GM04504 (cell line): ENCODE data around the gene ENPP7.

ENCODE experiments used
- DNase-seq: peaks from one replicate; pipeline ENCODE4 v3.0.0-alpha.2; 2012; ENCODE audit warnings: low read depth

The ENPP7 gene, protein sequence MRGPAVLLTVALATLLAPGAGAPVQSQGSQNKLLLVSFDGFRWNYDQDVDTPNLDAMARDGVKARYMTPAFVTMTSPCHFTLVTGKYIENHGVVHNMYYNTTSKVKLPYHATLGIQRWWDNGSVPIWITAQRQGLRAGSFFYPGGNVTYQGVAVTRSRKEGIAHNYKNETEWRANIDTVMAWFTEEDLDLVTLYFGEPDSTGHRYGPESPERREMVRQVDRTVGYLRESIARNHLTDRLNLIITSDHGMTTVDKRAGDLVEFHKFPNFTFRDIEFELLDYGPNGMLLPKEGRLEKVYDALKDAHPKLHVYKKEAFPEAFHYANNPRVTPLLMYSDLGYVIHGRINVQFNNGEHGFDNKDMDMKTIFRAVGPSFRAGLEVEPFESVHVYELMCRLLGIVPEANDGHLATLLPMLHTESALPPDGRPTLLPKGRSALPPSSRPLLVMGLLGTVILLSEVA

DNA sequence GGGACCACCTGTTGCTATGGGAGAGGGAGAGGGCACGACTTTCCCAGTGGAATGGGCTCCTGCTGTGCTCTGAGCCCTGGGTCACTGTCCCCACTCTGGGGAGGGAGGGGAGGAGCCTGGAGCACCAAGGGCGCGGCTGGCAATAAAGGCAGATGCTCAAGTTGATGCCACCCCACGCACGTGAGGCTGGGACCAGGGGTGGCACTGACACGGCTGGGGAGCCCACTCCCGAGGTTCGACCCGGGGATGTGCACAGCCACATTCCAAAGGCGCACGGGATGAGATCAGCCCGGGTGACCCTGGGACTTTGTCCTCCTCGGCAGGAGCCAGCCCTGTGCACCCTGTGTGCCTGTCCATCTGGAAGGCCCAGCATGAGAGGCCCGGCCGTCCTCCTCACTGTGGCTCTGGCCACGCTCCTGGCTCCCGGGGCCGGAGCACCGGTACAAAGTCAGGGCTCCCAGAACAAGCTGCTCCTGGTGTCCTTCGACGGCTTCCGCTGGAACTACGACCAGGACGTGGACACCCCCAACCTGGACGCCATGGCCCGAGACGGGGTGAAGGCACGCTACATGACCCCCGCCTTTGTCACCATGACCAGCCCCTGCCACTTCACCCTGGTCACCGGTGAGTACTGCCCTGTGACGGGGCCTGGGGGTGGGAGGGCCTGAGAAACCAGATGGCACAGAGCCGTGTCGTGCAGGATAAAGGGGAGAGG, at the start of gene ENPP7:
TSS of gene ENPP7 (plus strand) at position 175 of the 715 bp plus-strand sequence. CDS start at position 372, 197 bp downstream.
- no peak for DNase-seq

DNA sequence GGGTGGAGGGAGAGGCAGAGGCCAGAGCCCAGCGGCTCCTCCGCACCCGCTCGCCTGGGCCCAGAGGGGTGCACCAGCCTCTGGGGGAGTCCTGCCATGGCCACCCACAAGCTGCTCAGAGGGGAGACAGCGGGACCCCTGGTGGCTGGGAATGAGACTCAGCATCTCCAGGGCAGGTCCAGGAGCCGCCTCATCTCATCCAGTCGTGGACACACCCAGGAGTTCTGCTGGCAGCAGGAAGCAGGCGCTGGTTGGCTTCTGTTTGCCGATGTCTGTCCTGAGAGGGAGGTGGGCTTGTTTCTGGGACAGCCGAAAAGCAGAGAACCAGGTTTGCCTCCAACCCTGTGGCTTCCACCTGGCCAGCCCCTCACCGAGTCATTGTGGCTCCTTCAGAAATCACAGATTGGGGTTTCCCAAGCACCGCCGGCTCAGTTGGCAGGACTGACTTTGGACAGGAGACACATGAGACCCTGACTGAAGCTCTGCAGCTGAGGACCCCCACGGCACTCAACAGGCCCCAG, 49.6 kb upstream of the ENPP7 start:
- DNase-seq, result no peak

DNA sequence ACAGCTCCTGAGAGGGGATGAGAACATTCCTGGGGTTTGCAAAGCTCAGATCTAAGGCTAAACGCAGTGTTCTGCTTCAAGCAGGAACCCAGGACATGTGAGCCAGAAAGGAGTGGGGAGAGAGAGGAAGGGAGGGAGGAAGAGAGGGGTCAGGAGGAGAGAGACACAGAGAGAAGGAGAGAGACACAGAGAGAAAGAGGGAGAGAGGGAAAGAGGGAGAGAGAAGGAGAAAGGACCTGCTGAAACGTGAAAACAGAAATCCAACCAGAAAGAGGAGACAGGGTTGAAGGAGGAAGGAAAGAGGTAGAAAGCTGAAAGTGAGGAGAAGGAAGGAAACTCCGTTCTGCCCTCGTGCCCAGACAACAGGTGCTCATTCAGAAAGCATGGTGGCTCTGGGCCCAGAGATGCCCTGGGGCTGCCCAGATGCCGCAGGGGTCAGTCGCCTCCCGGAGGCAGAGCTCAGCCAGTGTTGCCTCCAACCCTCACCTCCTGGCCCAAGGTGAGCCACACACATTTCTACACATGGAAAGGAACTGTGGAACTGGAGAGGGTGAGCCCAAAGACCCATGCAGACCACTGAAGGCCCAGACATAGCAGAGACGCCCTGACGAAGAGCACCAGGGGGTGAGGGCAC, 49.0 kb upstream of the ENPP7 start:
- no peak for DNase-seq

DNA sequence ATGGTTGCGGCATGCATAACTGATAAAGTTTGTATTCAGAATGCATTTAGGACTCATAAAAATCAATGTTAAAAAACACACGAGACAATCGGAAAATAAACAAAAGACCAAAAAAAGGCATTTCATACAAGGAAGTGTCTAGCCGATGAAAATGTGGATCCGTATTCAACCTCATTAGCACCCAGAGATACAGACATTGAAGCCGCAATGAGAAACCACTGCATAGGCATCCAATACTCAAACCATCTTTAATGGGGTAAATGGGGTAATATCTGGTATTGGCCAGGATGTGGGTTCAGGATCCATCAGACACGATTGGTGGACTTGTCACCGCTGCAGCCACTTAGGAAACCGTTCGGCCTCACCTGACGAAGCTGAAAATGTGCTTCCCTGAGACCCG, 47.4 kb upstream of the ENPP7 start:
- no peak for DNase-seq

DNA sequence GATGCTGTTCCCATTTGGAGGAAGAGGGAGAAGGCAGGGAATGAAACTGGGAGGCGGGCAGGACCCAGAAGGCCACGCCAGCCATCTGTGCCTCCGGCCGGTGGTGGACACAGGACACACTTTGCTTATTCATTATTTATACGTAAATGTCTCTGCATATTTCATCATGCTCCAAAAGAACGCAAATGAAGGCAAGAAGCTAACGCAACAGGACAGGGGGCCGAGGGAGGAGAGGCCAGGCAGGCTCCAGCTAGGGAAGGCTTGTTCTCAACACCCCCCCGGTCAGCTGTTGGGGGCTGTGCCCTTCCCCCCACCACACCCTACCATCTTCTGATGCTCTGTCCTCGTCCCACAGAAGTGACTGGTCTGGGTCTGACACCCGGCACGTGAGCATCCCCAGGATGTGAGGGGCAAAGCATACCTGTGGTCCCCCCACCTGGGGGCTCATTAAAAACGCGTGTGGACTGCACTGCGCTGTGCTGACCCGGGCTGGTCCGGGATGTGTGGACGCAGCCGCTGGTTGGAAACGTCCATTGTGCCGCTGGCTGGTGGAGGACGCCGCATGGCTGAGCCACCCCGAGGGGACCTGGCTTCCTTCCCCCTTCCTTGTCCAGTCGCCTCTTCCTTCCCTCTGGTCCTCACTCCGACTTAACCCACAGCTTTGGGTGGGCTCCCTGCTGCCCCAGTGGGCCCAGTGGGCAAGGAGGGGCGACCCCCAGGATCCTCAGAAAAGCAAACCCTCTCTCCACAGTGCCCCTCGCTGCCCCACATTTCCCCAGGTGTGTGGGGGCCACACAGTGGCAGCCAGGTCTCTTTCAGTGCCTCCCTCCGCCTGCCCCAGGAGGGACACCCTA, 46.4 kb upstream of the ENPP7 start:
- no peak for DNase-seq

DNA sequence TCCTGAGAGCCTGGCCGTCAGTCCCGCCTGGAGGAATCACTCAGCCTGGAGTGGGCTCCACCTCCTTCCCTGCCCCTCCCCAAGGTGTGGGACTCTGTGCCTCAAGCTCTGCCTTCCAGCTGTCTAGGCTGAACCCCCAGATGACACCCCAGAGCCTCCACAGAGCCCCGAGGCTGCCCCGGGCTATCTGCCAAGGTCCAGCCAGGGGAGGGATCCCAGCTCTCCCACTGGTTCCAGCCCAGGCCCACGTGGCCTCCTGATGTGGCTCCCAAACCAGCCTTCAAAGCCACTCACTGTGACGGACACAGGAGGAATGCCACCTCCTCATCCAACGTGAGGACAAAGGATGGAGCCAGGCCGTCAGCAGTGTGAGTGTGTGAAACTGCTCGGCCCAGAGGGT, 45.6 kb upstream of the ENPP7 start:
- no peak for DNase-seq

DNA sequence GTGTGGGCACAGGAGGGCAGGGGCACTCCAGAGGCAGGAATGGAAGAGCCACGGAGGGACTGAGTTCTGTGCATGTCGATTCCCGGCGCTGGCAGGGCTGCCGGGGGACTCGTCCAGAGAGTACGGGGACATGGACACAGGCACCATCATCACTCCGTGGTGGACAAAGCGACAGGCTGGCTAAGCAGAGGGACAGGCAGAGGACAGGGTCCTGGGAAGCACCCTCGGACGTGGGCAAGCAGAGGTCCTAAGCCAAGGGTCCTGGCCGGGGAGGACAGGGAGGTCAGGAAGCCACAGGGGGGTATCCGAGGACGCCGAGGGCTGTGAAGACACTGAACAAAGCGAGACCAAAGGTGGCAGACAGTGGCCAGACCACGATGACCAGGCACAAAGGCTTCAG, 44.3 kb upstream of the ENPP7 start:
- no peak for DNase-seq

DNA sequence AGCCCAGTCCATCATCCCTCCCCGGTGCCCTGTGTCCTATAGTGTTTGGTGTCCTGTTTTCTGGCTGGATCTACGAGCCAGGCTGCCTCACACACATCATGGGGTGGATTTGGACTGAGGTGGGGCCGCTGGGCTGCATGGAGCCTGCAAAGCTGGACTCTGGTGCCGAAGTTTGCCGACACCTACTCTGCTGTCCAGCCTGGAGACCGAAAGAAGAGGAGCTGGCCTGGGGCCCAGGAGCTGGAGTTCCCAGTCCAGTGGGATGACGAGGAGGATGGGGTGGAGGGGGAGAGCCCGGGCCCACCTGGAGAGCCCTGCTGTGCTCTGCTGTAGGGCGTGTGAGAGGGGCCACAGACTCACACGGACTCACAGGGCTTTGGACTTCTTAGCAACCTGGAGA, 40.3 kb upstream of the ENPP7 start:
- no peak for DNase-seq

DNA sequence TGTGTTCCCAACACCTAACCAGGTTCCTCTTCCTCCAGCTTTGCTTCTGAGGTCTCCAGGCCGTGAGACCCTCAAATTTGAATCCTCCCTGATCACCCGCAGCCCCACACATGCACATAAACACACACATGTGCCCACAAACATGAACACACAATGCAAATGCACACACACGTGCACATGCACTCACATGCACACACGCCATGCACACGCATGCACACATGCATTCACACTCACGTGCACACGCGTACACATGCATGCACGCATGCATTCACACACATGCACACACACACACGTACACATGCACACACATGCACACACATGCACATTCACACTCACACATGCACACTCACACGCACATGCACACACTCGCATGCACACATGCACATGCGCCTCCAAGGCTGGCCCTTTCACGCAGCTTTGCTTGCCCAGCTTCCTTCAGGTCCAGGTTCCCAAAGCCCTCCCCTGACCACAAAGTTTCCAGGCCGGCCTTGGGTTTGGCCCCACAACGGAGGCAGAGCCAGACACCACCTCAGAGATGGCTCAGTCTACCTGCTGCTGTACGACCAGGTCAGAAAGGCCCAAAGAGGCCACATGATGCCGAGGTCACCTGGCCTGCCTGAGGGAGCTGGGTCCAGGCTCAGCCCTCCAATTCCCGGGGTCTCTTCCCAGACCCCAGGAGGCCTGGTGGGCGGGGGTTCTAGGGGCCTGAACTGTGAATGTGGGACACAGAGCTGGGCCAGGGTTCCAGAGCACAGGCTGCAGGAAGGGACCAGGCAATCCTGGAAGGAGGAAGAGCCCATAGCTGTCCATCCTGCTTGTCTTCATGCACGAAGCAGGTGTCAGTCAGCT, 39.5 kb upstream of the ENPP7 start:
- no peak for DNase-seq

DNA sequence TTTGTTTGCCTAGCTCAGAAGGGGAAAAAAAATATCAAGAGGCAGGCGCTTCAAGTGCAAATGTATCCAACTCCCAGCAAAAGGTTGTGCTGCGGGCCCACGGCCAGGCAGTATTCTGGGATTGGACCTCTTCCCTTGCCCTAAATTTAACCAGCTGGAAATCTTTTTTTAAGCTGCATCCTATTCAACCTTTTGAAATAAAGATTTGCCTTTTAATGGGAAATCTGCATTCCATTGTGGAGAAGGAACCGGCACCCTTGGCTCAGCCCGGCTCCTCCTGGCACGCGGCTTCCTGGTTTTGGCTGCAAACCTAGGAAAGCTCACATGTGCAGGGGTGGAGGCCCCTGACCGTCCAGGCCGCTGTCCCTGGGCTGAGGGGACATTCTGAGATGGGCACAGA, 38.8 kb upstream of the ENPP7 start:
- no peak for DNase-seq

DNA sequence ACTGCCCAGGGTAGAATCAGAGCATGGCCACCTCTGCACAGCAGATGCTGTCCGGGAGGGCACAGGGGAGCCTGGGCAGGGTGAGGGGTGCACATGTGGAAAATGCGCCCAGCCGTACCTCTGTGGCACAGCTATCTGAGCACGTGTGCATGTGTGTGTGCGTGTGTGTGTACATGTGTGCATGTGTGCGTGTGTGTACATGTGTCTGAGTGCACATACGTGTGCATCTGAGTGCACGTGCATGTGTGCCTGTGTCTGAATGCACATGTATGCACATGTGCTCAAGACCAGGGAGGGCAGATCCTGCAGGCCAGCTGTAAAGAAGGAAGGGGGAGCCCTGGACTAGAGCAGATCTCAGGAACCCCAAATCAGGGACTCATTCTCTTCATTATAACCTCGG, 37.3 kb upstream of the ENPP7 start:
- no peak for DNase-seq

DNA sequence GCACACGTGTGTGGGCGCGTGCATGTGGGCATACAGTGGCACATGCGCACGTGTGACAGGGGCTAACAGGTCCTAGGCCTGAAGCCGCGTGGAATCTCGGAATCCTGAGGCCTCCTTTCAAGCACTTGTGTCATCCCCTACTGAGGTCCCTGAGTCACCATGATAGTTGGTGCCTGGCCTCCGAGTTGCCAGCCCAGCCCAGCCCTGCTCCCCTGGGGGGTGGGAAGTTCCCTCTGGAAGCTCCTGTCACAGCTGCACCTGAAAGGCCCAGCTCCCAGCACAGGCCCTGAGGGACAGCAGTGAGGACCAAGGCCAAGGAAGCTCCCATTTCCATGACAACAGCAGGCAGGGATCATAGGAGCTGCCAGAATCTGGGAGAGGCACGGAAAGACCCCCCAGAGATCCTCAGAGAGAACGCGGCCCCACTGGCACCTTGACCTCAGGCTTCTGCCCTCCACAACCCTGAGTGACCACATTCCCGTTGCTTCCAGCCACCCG, 35.4 kb upstream of the ENPP7 start:
- no peak for DNase-seq

DNA sequence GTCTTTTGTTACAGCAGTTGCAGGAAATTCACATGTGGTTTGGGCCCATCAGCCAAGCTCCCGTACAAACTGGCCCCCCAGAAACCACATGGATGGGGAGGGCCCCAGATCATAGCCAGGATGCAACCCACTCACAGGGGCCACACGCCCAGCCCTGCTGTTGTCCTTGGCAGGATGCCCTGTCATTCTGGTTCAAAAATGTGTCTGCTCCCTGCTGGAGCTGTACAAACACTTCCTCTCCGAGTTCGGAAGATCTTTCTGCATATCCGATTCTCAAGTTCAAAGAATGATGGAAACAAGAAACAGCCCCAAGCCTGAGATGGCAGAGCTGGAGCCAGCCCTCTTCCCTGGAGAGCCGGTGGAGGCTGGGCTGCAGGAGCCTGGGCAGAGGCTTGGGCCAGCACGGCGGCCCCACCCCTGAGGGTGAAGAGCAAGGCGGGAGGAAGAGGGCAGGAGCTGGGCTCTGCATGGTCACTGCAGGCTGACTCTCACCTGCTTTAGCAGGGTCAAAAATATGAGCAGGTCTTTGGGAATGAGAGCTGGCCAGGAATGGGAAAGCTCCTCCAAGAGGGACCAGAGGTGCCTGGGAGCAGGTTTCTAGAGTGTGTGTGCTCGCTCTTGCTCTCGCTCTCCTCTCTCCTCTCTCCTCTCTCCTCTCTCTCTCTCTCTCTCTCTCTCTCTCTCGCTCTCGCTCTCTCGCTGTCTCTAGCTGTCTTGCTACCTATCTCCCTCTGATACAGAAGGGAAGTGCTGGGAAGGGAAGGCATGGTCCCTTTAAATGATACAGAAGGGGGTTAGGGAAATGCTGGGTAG, 34.7 kb upstream of the ENPP7 start:
- DNase-seq, result no peak

DNA sequence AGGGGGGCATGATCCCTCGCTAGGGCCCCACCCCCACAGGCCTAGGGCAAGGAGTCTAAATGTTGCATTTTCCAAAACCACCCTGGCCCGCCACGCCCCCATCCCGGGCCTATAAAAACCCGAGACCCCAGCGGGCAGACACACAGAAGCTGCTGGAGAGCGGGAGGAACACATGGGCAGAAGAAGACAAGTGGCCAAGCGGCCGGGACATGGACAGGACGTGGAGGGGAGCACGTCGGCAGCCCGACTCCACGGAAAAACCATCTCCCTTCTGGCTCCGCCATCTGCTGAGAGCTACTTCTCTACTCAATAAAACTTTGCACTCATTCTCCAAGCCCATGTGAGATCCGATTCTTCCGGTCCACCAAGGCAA, 34.1 kb upstream of the ENPP7 start:
- no peak for DNase-seq

DNA sequence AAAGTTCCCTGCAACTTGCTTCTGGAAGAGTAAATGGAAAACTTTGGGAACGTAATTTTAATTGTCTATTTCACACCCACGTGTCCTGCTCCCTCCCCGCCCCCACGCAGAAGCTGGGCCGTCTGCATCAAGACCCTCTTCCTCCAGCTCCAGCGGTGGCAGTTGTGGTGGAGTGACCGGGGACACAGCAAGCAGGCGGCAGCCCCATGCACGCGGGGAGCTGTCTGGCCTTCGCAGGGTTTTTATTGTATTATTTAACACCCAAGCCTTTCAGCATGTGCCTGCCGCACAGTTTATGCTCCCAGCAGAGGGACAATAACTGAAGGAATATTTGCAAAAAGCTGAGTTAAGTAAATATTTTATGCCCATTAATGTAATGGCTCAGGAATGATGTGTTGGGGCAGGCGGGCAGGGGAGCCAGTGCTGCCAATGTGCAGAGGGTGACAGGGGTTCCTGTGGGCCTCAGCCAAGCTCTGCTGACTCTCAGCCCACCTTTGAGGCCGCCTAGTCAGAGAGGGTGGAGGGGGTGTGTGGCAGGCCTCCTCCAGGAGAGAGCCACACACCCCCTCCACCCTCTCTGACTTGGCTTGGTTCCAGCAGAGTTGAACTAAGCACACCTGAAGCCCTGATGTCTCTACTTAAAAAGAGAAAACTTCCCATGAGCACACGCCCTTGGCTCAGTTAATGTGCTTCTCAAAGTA, 32.4 kb upstream of the ENPP7 start:
- no peak for DNase-seq

DNA sequence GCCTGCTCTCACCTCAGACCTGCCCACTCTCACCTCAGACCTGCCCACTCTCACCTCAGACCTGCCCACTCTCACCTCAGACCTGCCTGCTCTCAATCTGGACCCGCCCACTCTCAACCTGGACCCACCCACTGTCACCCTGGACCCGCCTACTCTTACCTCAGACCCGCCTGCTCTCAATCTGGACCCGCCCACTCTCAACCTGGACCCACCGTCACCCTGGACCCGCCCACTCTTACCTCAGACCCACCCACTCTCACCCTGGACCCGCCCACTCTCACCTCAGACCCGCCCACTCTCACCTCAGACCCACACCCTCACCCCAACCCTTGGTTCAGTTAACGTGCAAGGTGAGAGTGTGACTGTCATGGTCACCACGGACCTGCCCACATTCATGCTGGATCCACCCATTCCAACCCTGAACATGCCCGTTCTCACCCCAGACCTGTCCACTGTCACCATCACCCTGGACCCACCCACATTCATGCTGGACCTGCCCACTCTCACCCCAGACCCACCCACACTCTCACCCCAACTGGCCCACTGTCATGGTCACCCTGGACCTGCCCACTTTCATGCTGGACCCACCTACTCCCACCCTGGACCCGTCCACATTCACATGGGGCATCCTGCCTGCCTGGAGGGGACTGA, 31.2 kb upstream of the ENPP7 start:
- no peak for DNase-seq

DNA sequence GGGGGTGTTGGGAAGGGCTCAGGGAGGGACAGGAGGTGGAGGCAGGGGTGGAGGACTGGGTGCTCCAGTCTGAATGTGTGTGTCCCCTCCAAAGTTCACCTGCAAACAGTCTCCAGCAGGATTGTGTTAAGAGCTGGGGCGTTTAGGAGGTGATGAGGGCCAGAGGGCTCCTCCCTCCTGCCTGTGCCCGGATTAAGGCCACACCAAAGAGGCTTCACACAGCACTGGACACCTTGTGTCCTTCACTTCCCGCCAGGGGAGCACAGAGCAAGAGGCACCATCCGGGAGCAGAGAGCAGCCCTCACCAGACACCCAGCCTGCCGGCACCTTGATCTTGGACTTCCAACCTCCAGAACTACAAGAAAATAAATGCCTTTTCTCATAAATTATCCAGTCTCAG, 30.2 kb upstream of the ENPP7 start:
- DNase-seq, result no peak

DNA sequence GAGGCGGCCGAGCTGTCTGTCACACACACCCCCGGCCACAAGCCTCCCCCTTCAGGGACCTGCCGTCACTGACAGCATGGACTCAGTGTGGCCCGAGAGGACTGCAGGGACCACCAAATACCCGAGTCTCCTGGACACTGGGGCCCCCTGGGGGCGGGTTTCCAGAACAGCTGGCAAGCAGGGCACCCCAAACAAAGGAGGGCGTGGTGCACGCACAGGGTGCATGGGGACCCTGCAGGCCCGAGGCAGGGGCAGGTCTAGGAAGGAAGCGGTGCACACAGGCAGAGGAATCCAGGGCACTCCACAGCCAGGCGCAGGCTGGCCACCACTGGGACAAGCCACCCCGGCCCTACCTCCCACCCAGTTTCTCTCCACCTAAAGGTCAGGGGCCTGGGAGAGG, 28.7 kb upstream of the ENPP7 start:
- DNase-seq, result no peak
